ENCODE data around the gene SUPT20HL1. TPM values are rescaled to one million over a fixed set of nuclear protein-coding genes. Genes with fewer than 3 reads are reported as not detected.
"Not testable (repeated sequence)": the region's sequence is repeated elsewhere in the genome, so short reads cannot be mapped to it uniquely, and the experiment has no call there.

Gene SUPT20HL1
- total RNA-seq, 1 donor from 2014 or later, result not detected

GRCh38 chrX:24343719-24344118 is 16.7 kb upstream of the SUPT20HL1 start:
- H3K9me3 Mint-ChIP-seq (ENCODE audit: unreplicated experiment), result no peaks in the 10 kb centered on the region
- H3K27ac Mint-ChIP-seq (ENCODE audit: unreplicated experiment), result no peak overlapping the region
- no peak for TF ChIP-seq CTCF (IDR thresholded peaks at IDR 0.05; ENCODE audit: partially characterized antibody, unreplicated experiment)
- no peak for DNase-seq
- H3K4me1 Mint-ChIP-seq (ENCODE audit: low read depth, unreplicated experiment), result peaks cover 4% of the 10 kb centered on the region
- H3K27me3 Mint-ChIP-seq (ENCODE audit: unreplicated experiment), result peaks cover 2% of the 10 kb centered on the region
- no peaks in the 10 kb centered on the region for H3K36me3 Mint-ChIP-seq (ENCODE audit: unreplicated experiment)
- no peak overlapping the region for H3K4me3 Mint-ChIP-seq (ENCODE audit: unreplicated experiment)

GRCh38 chrX:24347881-24348280 is 12.6 kb upstream of the SUPT20HL1 start:
- TF ChIP-seq CTCF (IDR thresholded peaks at IDR 0.05; ENCODE audit: partially characterized antibody, unreplicated experiment), result no peak
- no peaks in the 10 kb centered on the region for H3K27me3 Mint-ChIP-seq (ENCODE audit: unreplicated experiment)
- H3K4me1 Mint-ChIP-seq (ENCODE audit: low read depth, unreplicated experiment), result peaks cover 4% of the 10 kb centered on the region
- no peaks in the 10 kb centered on the region for H3K36me3 Mint-ChIP-seq (ENCODE audit: unreplicated experiment)
- H3K9me3 Mint-ChIP-seq (ENCODE audit: unreplicated experiment), result peaks cover 2% of the 10 kb centered on the region
- DNase-seq, result no peak
- H3K4me3 Mint-ChIP-seq (ENCODE audit: unreplicated experiment), result no peak overlapping the region
- peak overlapping the region; percentile 46 for H3K27ac Mint-ChIP-seq (ENCODE audit: unreplicated experiment)

GRCh38 chrX:24350217-24350616 is 10.2 kb upstream of the SUPT20HL1 start:
- no peaks in the 10 kb centered on the region for H3K27me3 Mint-ChIP-seq (ENCODE audit: unreplicated experiment)
- H3K27ac Mint-ChIP-seq (ENCODE audit: unreplicated experiment), result no peak overlapping the region
- H3K9me3 Mint-ChIP-seq (ENCODE audit: unreplicated experiment), result peaks cover 2% of the 10 kb centered on the region
- no peak for TF ChIP-seq CTCF (IDR thresholded peaks at IDR 0.05; ENCODE audit: partially characterized antibody, unreplicated experiment)
- H3K36me3 Mint-ChIP-seq (ENCODE audit: unreplicated experiment), result no peaks in the 10 kb centered on the region
- H3K4me1 Mint-ChIP-seq (ENCODE audit: low read depth, unreplicated experiment), result peaks cover 4% of the 10 kb centered on the region
- no peak for DNase-seq
- H3K4me3 Mint-ChIP-seq (ENCODE audit: unreplicated experiment), result no peak overlapping the region

GRCh38 chrX:24355095-24355494 is 5.3 kb upstream of the SUPT20HL1 start:
- H3K4me3 Mint-ChIP-seq (ENCODE audit: unreplicated experiment), result no peak overlapping the region
- TF ChIP-seq CTCF (IDR thresholded peaks at IDR 0.05; ENCODE audit: partially characterized antibody, unreplicated experiment), result no peak

GRCh38 chrX:24357106-24357505 is 3.3 kb upstream of the SUPT20HL1 start:
- no peak for DNase-seq
- Mint-ChIP-seq H3K36me3 (ENCODE audit: unreplicated experiment) (no peaks in the 10 kb centered on the region), H3K9me3 (ENCODE audit: unreplicated experiment) (no peaks in the 10 kb centered on the region), H3K4me3 (ENCODE audit: unreplicated experiment) (no peak overlapping the region), H3K4me1 (ENCODE audit: low read depth, unreplicated experiment) (no peaks in the 10 kb centered on the region), H3K27me3 (ENCODE audit: unreplicated experiment) (no peaks in the 10 kb centered on the region), H3K27ac (ENCODE audit: unreplicated experiment) (no peak overlapping the region)
- no peak for TF ChIP-seq CTCF (IDR thresholded peaks at IDR 0.05; ENCODE audit: partially characterized antibody, unreplicated experiment)

More at GRCh38 chrX:24355095-24355494, 5.3 kb upstream of the SUPT20HL1 start:
- Mint-ChIP-seq H3K4me1 (ENCODE audit: low read depth, unreplicated experiment) (no peaks in the 10 kb centered on the region), H3K27me3 (ENCODE audit: unreplicated experiment) (no peaks in the 10 kb centered on the region), H3K27ac (ENCODE audit: unreplicated experiment) (no peak overlapping the region), H3K9me3 (ENCODE audit: unreplicated experiment) (no peaks in the 10 kb centered on the region), H3K36me3 (ENCODE audit: unreplicated experiment) (no peaks in the 10 kb centered on the region)
- no peak for DNase-seq

GRCh38 chrX:24362089-24362745 is 1.8 kb downstream of the SUPT20HL1 start:
- not testable (repeated sequence) for H3K27me3 Mint-ChIP-seq (ENCODE audit: unreplicated experiment); H3K4me3 Mint-ChIP-seq (ENCODE audit: unreplicated experiment); H3K36me3 Mint-ChIP-seq (ENCODE audit: unreplicated experiment); H3K9me3 Mint-ChIP-seq (ENCODE audit: unreplicated experiment); H3K27ac Mint-ChIP-seq (ENCODE audit: unreplicated experiment); DNase-seq; H3K4me1 Mint-ChIP-seq (ENCODE audit: low read depth, unreplicated experiment)

- H3K4me3 Mint-ChIP-seq (ENCODE audit: unreplicated experiment); DNase-seq; H3K27me3 Mint-ChIP-seq (ENCODE audit: unreplicated experiment); H3K27ac Mint-ChIP-seq (ENCODE audit: unreplicated experiment); H3K36me3 Mint-ChIP-seq (ENCODE audit: unreplicated experiment); H3K9me3 Mint-ChIP-seq (ENCODE audit: unreplicated experiment); H3K4me1 Mint-ChIP-seq (ENCODE audit: low read depth, unreplicated experiment): not testable (repeated sequence)
These were observed 3.2 kb downstream of the SUPT20HL1 start for GRCh38 chrX:24363432-24364181.

All from glutamatergic neuron (in vitro differentiated cells).